Sciatic nerve (tissue), 2 donors: ENCODE results near the gene SEC11A. TPM values are rescaled to one million over a fixed set of nuclear protein-coding genes. Genes with fewer than 3 reads are reported as not detected.
A peak's percentile ranks its signal among the peaks of the same experiment; 100 is the strongest.
"Not testable (repeated sequence)": the region's sequence is repeated elsewhere in the genome, so short reads cannot be mapped to it uniquely, and the experiment has no call there.

Experiments used
- ATAC-seq: fragments of 200-7000 bp; cut with Tn5 transposase; one replicate; pipeline ENCODE4 v1.9.1; 2020; ENCODE audit warnings: mild to moderate bottlenecking, moderate library complexity
- DNase-seq: peaks from one replicate; pipeline ENCODE4 v3.0.0-alpha.2; 2020; ENCODE audit warnings: low spot score
- intact Hi-C: fragments of 100-400 bp; cut with DNase I; formaldehyde crosslinking; loops from one replicate; pipeline ENCODE4 v1.14.2; 2022
- total RNA-seq: library from RNA; stranded (reverse); fragmentation: NEBNext Ultra II Directional; extraction: Animal tissue kit (Norgen Biotek cat#: 25700); gene quantifications from one replicate; pipeline ENCODE4 v1.2.1, GENCODE V29; 2021
- donor health status: DM: no; HTN: no; CAD: no.
- donor health status: DM: no; HTN: no; CAD: no.

Gene SEC11A
- total RNA-seq, 1 donor from 2014 or later: 119 TPM

DNA sequence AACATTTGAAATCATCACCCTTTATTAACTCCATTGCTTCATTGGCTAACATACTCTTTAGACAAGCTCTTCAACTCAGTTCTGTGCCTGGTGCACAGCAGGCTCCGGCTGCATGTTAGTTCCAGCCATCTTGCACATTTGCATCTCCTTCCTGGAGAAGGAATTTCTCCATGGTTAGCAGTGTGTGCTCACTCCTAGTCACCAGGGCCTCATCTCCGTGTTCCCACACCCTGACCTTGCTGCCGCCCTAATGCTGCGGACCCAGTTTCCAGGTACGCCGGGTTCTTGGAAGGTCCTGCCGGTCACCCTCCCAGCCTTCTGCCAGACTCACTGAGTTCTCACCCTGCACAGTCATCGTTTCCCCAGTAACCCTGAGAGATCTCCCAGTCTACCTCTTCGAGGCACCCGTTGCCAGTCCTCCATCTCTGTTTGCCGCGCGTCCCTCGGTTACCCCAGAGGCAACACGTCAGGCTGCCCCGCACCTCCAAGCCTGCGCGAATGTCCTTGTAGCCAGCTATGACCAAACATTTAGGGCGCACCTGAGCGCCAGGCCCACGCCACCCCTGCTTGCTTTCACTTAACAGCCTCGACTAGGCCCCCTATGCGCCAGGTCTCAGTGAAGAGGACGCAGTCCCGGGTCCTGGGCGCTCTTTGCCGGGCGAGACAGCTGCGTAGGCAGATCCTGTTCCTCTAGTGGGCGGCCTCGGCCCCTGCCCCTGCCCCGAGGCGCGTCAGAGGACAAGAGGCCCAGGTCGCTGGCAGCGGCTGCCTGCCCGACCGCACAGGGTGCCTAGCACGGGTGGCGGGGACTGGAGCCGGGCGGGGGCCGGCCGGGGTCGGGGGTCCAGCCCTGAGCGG is 31.7 kb upstream of the SEC11A start:
- intact Hi-C loops: no loop called here
- ATAC-seq: peak; percentile 75
- DNase-seq: peak; percentile 80

DNA sequence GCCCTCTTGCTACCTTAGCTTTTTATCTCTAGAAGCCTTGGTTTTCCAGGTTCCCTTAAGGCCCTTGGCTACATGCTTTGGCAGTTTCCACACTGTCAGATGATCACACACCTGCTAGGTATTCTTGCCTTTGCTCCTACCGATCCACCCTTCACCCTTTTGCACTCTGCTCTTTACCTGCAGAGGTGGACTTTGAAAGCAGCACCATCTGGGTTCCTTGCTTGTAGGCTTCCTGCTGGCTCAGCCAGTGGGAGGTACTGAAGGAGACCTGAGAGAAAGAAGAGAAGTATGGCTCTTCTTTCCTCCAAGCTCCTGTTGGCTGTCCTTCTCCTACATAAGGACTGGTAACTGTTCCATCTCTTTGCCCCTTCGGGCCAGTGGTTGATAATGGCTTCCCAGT is 25.2 kb upstream of the SEC11A start:
- ATAC-seq (no peak), DNase-seq (no peak)
- intact Hi-C loops: no loop called here

DNA sequence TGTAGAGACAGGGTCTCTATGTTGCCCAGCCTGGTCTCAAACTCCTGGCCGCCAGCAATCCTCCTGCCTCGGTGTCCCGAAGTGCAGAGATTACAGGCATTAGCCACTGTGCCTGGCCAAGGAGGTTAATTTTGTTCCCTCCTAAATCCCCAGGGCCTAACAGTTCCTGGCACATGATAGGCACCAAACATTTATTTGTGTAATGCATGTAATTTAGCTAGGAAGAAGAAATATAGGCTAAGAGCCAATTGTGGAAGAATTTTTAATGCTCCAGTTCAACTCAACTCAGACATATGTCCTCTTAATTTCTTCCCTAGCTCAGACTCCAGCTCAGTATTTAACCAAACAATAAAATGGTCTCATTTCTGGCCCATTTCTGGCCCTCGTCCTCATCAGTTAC is 24.8 kb upstream of the SEC11A start:
- no peak for ATAC-seq
- intact Hi-C loops: no loop called here
- no peak for DNase-seq

DNA sequence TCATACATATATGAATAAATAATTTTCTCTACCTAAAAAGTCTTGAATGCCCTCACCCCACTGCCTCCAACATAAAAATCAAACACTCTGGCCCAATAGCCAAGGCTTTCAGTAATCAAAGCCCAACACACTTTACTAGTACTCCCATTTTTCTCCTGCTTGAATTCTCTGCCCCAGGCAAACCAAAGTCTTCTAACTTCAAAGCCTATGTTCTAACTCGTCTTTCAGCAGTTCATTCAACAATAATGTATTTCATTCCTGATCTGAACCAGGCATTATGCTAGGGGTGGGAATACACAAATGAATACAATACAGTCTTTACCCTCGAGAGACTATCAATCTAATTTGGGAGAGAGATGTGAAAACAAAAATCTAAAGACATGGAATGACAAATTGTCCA is 21.1 kb upstream of the SEC11A start:
- intact Hi-C loops: no loop called here
- DNase-seq (no peak), ATAC-seq (no peak)

DNA sequence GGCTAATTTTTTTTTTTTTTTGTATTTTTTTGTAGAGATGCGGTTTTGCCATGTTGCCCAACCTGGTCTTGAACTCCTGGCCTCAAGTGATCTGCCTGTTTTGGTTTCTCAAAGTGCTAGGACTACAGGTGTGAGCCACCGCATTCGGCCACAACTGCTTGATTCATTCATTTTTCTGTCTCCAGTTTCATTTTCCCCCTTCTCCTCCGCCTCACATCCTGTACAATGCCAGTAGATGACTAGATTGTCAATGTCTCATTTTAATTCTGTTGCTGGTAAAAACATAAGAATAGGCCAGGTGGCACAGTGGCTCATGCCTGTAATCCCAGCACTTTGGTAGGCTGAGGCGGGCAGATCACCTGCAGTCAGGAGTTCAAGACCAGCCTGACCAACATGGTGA is 20.4 kb upstream of the SEC11A start:
- intact Hi-C loops: no loop called here
- no peak for ATAC-seq
- no peak for DNase-seq

DNA sequence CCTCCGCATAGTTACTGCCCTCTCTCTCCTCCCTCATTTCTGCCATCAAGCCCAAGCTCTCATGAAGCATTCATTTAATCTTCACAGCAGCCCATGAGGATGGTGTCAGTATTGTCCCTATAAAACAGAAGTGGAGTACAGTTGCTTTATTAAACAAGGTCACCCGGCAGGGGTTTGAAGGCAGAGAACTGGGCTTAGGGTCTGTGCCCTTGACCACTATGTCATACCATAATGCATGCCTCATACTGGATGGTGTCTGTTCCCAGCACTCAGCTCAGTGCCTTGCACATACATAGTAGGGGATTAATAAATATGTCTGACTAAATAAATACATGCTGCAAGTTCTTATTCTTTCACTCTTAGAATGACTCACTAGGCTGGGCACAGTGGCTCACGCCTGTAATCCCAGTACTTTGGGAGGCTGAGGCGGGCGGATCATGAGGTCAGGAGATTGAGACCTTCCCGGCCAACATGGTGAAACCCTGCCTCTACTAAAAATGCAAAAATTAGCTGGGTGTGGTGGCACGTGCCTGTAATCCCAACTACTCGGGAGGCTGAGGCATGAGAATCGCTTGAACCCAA is 19.6 kb upstream of the SEC11A start:
- DNase-seq: not testable (repeated sequence)

DNA sequence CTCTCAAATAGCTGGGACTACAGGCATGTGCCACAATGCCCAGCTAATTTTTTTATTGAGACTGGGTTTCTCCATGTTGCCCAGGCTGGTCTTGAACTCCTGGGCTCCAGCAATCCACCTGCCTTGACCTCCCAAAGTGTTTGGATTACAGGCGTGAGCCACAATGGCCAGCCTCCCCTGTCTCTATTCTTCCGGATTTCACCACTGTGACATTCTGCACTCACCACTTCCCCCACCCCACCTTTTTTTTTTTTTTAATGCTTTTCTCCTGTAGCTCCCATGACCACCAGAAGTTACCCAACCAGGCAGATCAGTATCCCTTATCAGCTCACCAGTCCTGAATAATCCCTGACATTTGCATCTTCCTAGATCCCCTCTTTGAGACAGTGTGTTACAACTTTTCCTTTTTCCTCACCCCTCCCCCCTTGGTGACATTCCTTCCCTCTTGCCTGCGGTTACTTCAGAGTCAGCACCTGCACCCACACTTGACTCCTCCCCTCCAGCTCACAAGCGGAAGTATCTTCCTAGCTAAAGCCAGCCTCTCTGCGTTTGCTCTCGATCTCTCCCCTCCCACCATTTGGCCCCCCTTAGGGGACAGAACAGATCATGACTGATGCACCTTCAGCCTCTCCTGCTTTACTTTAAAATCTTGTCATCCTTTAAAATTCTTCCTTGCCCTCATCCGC is 19.0 kb upstream of the SEC11A start:
- DNase-seq: peak; percentile 63
- intact Hi-C loops: no loop called here
- ATAC-seq: peak; percentile 79

More for the DNA sequence above, 19.6 kb upstream of the SEC11A start:
- ATAC-seq: peak; percentile 17
- intact Hi-C loops: not testable (repeated sequence)

DNA sequence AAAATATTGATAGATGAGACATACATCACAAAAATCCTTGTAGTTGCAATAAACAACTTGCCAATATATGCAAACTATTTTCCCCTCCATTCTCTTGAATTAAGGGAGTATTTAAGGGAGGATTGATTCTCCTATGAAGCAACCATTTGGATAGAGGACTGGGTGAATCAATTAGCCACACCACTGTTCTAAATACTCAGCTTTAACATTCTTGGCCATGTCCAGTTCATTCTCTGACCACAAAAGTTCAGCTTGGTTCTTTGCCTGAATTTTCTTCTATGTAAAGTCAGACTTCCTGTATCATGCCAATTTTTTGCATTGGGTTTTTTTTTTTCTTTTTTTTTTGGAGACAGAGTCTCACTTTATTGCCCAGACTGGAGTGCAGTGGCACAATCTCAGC is 15.8 kb upstream of the SEC11A start:
- DNase-seq (no peak), ATAC-seq (no peak)
- intact Hi-C loops: no loop called here

DNA sequence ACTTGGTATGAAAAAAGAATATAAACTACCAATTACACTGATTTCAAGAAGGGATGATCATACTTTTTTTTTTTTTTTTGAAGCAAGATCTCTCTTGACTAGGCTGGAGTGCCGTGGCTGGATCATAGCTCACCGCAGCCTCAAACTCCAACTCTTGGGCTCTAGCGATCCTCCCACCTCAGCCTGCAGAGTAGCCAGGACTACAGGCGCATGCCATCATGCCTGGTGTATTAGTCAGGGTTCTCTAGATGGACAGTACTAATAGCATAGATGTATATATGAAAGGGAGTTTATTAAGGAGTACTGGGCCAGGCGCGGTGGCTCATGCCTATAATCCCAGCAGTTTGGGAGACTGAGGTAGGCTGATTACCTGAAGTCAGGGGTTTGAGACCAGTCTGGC is 11.5 kb upstream of the SEC11A start:
- ATAC-seq (no peak), DNase-seq (no peak)
- intact Hi-C loops: no loop called here

DNA sequence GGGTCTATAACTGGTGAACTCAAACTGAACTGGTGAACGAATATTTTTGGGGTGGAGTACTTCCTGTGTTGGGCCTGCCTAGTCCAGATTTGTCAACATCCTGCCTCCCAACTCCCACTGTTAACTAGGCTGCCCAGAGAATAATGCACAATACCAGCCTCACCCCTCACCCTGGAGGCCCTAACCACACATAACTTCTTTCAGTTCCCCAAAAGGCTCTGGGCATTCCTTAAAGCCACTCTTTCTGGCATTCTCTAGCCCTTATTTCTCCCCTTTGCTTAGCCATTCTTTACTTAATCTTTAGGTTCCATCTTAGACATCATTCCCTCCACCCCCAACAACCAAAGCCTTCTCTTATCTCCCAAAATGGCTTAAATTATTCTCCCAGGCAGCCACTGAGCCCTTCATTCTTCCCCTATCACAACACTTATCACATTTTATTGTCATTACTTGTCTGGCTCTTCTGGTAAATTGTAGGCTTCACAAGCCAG is 9.1 kb upstream of the SEC11A start:
- no peak for DNase-seq
- ATAC-seq: peak; percentile 74
- intact Hi-C loops: no loop called here

DNA sequence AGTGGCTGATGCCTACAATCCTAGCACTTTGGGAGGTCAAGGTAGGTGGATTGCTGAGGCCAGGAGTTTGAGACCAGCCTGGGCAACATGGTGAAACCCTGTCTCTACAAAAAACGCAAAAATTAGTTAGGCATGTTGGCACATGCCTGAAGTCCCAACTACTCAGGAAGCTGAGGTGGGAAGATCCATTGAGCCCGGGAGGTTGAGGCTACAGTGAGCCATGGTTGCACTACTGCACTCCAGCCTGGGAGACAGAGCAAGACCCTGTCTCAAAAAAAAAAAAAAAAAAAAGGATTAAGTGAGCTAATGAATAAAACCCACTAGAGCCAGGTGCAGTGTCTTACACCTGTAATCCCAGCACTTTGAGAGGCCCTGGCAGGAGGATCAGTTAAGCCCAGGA is 6.7 kb upstream of the SEC11A start:
- intact Hi-C loops: no loop called here
- no peak for DNase-seq
- ATAC-seq: no peak

DNA sequence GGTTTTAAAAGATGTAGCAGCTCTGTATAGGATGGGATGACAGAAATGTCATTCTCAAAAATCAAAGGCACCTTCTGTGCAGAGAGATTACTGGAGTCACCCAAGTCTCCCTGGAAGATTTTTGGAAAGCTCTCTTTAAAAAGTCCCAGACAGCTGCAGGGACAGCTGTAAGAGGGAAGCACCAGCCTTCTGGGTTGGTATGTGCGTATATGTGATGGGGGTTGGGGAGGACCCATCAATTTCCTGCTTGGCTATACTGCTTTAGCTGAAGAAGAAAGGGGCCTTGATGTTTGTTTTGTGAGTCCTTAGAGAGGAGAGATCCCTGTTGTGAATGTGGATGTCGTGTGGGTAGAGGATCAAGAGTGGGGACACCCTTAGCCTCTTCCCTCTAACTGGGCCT is 5.4 kb upstream of the SEC11A start:
- intact Hi-C loops: no loop called here
- ATAC-seq (no peak), DNase-seq (no peak)

DNA sequence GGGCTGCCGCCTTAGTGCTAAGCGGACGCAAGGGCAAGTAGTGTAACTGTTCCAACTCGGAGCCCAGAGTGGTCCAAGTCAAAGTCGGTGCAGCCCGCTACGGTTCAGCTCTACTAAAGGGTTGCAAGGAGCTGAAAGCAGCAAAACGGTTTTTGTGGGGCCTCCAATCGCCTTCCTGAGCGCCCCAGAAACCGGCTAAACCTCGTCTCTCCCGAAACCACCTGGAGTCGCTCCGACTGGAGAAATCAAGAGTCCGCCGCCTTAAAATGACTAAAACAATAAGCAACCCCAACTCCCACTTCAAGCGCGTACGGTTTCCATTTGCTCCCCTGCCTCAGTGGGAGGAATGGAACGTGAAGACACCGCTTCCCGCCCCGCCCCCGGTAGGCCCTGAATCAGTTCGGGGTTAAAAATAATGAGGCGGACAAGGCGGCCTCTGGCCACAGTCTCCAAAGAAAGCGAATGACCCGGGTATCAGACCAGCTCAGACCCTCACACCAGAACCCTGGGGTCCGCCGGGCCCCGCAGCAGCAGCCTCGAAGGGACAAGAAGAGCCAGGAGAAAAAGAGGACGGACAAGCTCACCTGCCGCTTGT is 401 bp downstream of the SEC11A start:
- no peak for DNase-seq
- intact Hi-C loops: no loop called here
- peak; percentile 3 for ATAC-seq

DNA sequence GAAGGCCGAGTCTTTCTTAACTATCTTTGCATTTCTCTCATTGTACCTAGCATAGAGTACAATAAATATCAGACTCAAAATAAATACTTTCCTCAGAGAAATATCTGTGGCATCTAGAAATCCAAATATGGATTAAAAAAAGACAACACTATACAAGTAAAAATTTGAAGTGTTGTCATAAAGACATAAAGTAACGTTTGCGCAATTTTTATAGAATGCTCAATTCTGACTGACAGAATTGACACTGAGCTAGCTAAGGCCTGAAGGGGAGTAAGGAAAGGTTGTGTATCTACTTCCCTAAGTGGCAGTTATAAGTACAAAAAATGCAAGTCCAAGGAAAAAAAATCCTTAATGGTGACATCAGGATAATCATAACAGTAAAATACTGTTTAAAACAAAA is 1.1 kb downstream of the SEC11A start:
- DNase-seq: no peak
- ATAC-seq: no peak
- intact Hi-C loops: no loop called here

DNA sequence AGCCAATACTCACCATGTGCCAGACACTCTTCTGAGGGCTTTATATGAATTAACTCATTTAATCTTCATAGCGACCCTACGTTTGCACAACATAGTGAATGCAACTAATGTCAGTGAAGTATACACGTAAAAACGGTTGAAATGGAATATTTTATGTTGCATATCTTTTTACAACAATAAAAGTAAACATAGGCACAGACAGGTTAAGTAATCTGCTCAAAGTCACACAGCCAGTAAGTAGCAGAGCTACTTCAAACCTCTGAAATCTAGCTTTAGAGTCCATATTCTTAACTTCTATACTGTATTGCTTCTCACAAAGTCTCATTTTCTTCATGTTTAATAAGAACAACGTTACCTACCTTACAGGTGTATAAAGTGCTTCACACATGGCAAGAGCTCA is 1.6 kb downstream of the SEC11A start:
- no peak for ATAC-seq
- no peak for DNase-seq
- intact Hi-C loops: no loop called here

DNA sequence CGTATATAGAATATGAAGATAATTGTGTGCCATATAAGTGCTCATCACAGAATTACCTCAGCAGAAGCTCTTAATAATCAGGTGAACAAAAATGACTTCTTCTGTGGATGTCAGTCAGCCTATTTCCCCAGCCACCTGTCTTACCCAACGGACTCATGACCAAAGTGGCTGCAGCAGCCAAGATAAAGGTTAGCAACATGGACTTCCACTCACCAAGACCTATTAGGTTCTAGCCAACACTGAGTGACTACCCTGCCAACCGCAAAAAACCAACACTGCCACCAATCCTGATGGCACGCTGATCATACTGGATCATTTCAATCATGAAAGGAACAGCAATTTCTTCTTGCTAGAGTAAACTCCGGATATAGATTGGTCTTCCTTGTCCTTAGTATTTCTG is 12.1 kb downstream of the SEC11A start:
- ATAC-seq (no peak), DNase-seq (no peak)
- intact Hi-C loops: no loop called here

DNA sequence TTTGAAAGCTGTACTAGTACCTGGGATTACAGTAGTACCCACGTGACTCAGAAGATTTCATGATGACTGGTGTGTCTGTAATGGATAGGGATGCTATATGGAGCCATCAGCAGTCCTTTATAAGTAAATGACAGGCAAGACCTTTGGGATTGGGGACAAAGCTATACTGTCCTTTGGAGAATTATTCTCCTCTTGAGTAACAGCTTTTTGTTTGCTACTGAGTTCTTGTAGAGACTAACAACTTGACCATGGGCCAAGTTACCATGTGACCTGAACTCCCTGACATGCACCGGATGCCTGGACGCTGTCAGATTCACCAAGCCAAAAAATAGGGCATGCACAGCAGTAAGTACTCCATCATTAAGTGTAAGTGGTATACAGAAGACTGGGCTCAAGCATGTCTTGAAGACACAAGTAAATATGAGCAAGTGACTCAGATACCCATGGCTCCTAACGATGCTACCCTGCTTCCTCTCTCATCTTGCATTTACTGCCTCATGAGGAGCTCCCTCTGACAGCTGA is 12.9 kb downstream of the SEC11A start:
- intact Hi-C loops: no loop called here
- ATAC-seq (peak; percentile 81), DNase-seq (peak; percentile 64)

DNA sequence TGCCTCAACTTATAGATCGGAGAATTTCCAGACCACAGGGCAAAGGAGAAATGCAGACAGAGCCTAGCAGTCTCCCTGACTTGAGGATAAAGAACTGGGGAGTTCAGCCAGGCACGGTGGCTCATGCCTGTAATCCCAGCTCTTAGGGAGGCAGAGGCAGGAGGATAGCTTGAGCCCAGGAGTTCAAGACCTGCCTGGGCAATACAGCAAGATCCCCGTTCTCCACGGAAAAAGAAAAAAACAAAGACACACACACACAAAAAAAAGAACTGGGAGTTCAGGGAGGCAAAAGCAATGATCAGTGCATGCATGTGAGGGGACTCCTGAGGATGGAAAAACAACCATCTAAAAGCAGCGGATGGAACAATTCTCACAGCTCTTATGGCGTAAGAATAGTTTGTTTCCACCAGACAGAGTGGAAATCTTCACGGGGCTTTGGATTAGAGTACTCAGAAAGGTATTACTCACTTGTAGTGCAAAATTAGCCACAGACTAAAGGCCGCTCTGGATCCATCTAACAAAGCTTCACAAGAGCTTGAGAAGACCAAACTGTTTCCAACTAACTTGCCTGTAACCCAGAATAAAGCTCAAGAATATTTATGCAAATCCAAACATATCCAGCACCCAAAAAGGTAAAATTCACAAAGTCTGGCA is 16.3 kb downstream of the SEC11A start:
- intact Hi-C loops: no loop called here
- DNase-seq: no peak

More for the DNA sequence above, 16.3 kb downstream of the SEC11A start:
- ATAC-seq: no peak
